GM12878 (cell line): ENCODE results near the gene STPG1. TPM values are rescaled to one million over a fixed set of nuclear protein-coding genes. Genes with fewer than 3 reads are reported as not detected.

ENCODE experiments used
- BCL3 ChIP-seq: IDR thresholded peaks from 2 replicates; pipeline ENCODE4 v1.6.1; 2011; ENCODE audit warnings: borderline replicate concordance, low read depth, mild to moderate bottlenecking, moderate library complexity, low read length; ENCODE audit not compliant: insufficient read depth, poor library complexity, severe bottlenecking
- CREM ChIP-seq: IDR thresholded peaks from 2 replicates; pipeline ENCODE4 v1.6.1; 2014; ENCODE audit warnings: antibody characterized with exemption, low read depth
- CTCF ChIP-seq, 3 experiments: IDR thresholded peaks in 2 of 3; conservative IDR thresholded peaks in 1 of 3; 2 replicates each; pipeline ENCODE4 v1.5.1; 2011; ENCODE audit warnings: low read depth in 3 of 3, low read length in 3 of 3, mild to moderate bottlenecking in 3 of 3, control low read depth in 2 of 3, moderate library complexity in 2 of 3, inconsistent platforms in 1 of 3, mixed read lengths in 1 of 3; ENCODE audit not compliant: control insufficient read depth in 2 of 3, insufficient read depth in 1 of 3; ENCODE audit errors: extremely low read depth in 1 of 3
- E2F4 ChIP-seq: IDR thresholded peaks from 2 replicates; pipeline ENCODE4 v1.6.1; 2012; ENCODE audit warnings: low read depth, low read length, improper control_type of control experiment
- EP300 ChIP-seq, 2 experiments: fragments of 150-350 bp in 1 of 2; IDR thresholded peaks; 2 replicates each; pipeline ENCODE4 v1.6.1; 2011 to 2012; ENCODE audit warnings: low read depth in 2 of 2, low read length in 2 of 2, borderline replicate concordance in 1 of 2, improper control_type of control experiment in 1 of 2, inconsistent platforms in 1 of 2; ENCODE audit not compliant: control insufficient read depth in 1 of 2
- IRF4 ChIP-seq: IDR thresholded peaks from 2 replicates; pipeline ENCODE4 v1.6.1; 2011; ENCODE audit warnings: low read depth, low read length
- KDM1A ChIP-seq: fragments of 200-600 bp; sonication (generic); IDR thresholded peaks from 2 replicates; pipeline ENCODE4 v1.6.1; 2016; ENCODE audit warnings: borderline replicate concordance
- PRDM15 ChIP-seq: fragments of 450-650 bp; formaldehyde crosslinking; IDR thresholded peaks from 2 replicates; pipeline ENCODE4 v1.4.0; 2020; ENCODE audit warnings: mild to moderate bottlenecking, moderate library complexity
- REST ChIP-seq: IDR thresholded peaks from 2 replicates; pipeline ENCODE4 v1.6.1; 2012; ENCODE audit warnings: mild to moderate bottlenecking, low read depth, low read length
- SIN3A ChIP-seq: IDR thresholded peaks from 2 replicates; pipeline ENCODE4 v1.6.1; 2012; ENCODE audit warnings: low read depth, low read length, improper control_type of control experiment
- SRF ChIP-seq, 2 experiments: IDR thresholded peaks; 2 replicates each; pipeline ENCODE4 v1.6.1; 2011; ENCODE audit warnings: low read depth in 2 of 2, low read length in 2 of 2, mild to moderate bottlenecking in 1 of 2, moderate library complexity in 1 of 2
- TAF1 ChIP-seq: IDR thresholded peaks from 2 replicates; pipeline ENCODE4 v1.6.1; 2011; ENCODE audit warnings: mild to moderate bottlenecking, low read depth, low read length, borderline replicate concordance
- ZBTB33 ChIP-seq: fragments of 450-650 bp; IDR thresholded peaks from 2 replicates; pipeline ENCODE4 v1.6.1; 2017; ENCODE audit warnings: mild to moderate bottlenecking
- ZNF274 ChIP-seq: IDR thresholded peaks from one replicate; pipeline ENCODE4 v1.8.0; 2011; ENCODE audit not compliant: insufficient read length, insufficient read depth
- polyA plus RNA-seq, 11 experiments: library from polyadenylated mRNA; depleted of rRNA in 4 of 11; unstranded in 6 of 11; stranded (reverse) in 5 of 11; fragments of >200 nt; fragmentation: Nextera tagmentation in 4 of 11; fragmentation: Illumina TruSeq in 1 of 11; extraction: Ambion mirVana in 4 of 11; extraction: Trizol in 1 of 11; gene quantifications; 1 replicate in 1 of 11; 2 replicates in 10 of 11; pipeline versions ENCODE4 v1.2.1 to v1.2.3, GENCODE V29; 2011 to 2016; ENCODE audit warnings: inconsistent platforms in 2 of 11, missing spikeins in 2 of 11, low read depth in 1 of 11
- total RNA-seq, 4 experiments: library from RNA; depleted of rRNA in 3 of 4; stranded (reverse); fragments of >200 nt in 3 of 4; fragmentation: Illumina TruSeq in 1 of 4; extraction: Trizol in 1 of 4; gene quantifications; 2 replicates each; pipeline versions ENCODE4 v1.2.1 to v1.2.3, GENCODE V29; 2013 to 2021

The STPG1 gene
- total and polyA plus RNA-seq, 10 of the 15 experiments (the other 5 are each of a cell fraction or from before 2014, with no cell fraction given), result 0.22 to 2.6 (median 0.73) TPM

GRCh38 chr1:24415334-24415909 is 1.8 kb upstream of the STPG1 start, which contains the start of gene NIPAL3 (continued):
- peak; percentile 91 to 95 (median 94) for TF ChIP-seq CTCF (IDR thresholded peaks at IDR 0.05 in 2 of 3, conservative IDR thresholded peaks at IDR 0.05 in 1 of 3; ENCODE audit: control insufficient read depth in 2 of 3, extremely low read depth in 1 of 3, insufficient read depth in 1 of 3, low read depth in 3 of 3, low read length in 3 of 3)
- TF ChIP-seq TAF1, result peak; percentile 37; the same call in 1 of the 2 replicates
- TF ChIP-seq SRF (IDR thresholded peaks at IDR 0.05; ENCODE audit: low read depth in 2 of 2, low read length in 2 of 2), result no peak
- TF ChIP-seq PRDM15 (CRISPR knock-in tag), result no peak
- TF ChIP-seq ZNF274, result no peak
- TF ChIP-seq CREM, result no peak; the same call in 1 of the 2 replicates
- TF ChIP-seq IRF4, result peak; percentile 48; the same call in 1 of the 2 replicates
- TF ChIP-seq ZBTB33, result peak; percentile 33; the same call in 1 of the 2 replicates
- TF ChIP-seq E2F4, result 0 out of 2 replicates have a peak, but pooled peaks have one; percentile 21
- TF ChIP-seq BCL3, result no peak
- TF ChIP-seq REST, result no peak
- no peak for TF ChIP-seq SIN3A
- no peak for TF ChIP-seq KDM1A
- TF ChIP-seq EP300 (IDR thresholded peaks at IDR 0.05; ENCODE audit: borderline replicate concordance in 1 of 2, control insufficient read depth in 1 of 2, low read depth in 2 of 2, low read length in 2 of 2), result no peak
